ENCODE measurements around the gene GH1.
"Not testable (repeated sequence)": the region's sequence is repeated elsewhere in the genome, so short reads cannot be mapped to it uniquely, and the experiment has no call there.

The GH1 gene

GRCh38 chr17:63903787-63904201, 14.8 kb downstream of the GH1 start:
- H3K36me3 ChIP-seq (ENCODE audit: control insufficient read depth, low read length); H3K9me2 ChIP-seq (replicated peaks; ENCODE audit: control insufficient read depth, low read length); H3K27ac ChIP-seq (ENCODE audit: low read depth, low read length); H3K9me3 ChIP-seq (ENCODE audit: control insufficient read depth, insufficient read depth, low read length); H4K20me1 ChIP-seq (ENCODE audit: control insufficient read depth, insufficient read depth, low read depth, low read length); H3K4me1 ChIP-seq (ENCODE audit: control insufficient read depth, low read length); H3K4me3 ChIP-seq (ENCODE audit: low read length); H3F3A ChIP-seq (ENCODE audit: control insufficient read depth, insufficient read depth); H3K79me2 ChIP-seq (ENCODE audit: control insufficient read depth, low read length); H3K4me2 ChIP-seq (ENCODE audit: low read length): not testable (repeated sequence)
- peaks cover 35% of the 10 kb centered on the region for H3K27me3 ChIP-seq (ENCODE audit: control insufficient read depth, low read length)
- TF ChIP-seq CTCF (IDR thresholded peaks at IDR 0.05; ENCODE audit: low read depth, low read length, poor library complexity, severe bottlenecking): peak; percentile 34

- H3K4me2 ChIP-seq (ENCODE audit: low read length); H4K20me1 ChIP-seq (ENCODE audit: control insufficient read depth, insufficient read depth, low read depth, low read length); H3K36me3 ChIP-seq (ENCODE audit: control insufficient read depth, low read length); H3K9me3 ChIP-seq (ENCODE audit: control insufficient read depth, insufficient read depth, low read length); H3K27ac ChIP-seq (ENCODE audit: low read depth, low read length); H3F3A ChIP-seq (ENCODE audit: control insufficient read depth, insufficient read depth); H3K9me2 ChIP-seq (replicated peaks; ENCODE audit: control insufficient read depth, low read length); H3K4me1 ChIP-seq (ENCODE audit: control insufficient read depth, low read length); H3K4me3 ChIP-seq (ENCODE audit: low read length); H3K79me2 ChIP-seq (ENCODE audit: control insufficient read depth, low read length): not testable (repeated sequence)
- peaks cover 30% of the 10 kb centered on the region for H3K27me3 ChIP-seq (ENCODE audit: control insufficient read depth, low read length)
Observed at GRCh38 chr17:63901971-63902370, 16.7 kb downstream of the GH1 start.

- H3K4me3 ChIP-seq (ENCODE audit: low read length); H3K36me3 ChIP-seq (ENCODE audit: control insufficient read depth, low read length); H3K4me2 ChIP-seq (ENCODE audit: low read length); H3K9me2 ChIP-seq (replicated peaks; ENCODE audit: control insufficient read depth, low read length); H3K27ac ChIP-seq (ENCODE audit: low read depth, low read length); H3K9me3 ChIP-seq (ENCODE audit: control insufficient read depth, insufficient read depth, low read length); H3K79me2 ChIP-seq (ENCODE audit: control insufficient read depth, low read length); H3K4me1 ChIP-seq (ENCODE audit: control insufficient read depth, low read length); H3F3A ChIP-seq (ENCODE audit: control insufficient read depth, insufficient read depth); H4K20me1 ChIP-seq (ENCODE audit: control insufficient read depth, insufficient read depth, low read depth, low read length): not testable (repeated sequence)
- H3K27me3 ChIP-seq (ENCODE audit: control insufficient read depth, low read length): peaks cover 30% of the 10 kb centered on the region
Observed at GRCh38 chr17:63898899-63899798, 19.5 kb downstream of the GH1 start.

- H3F3A ChIP-seq (ENCODE audit: control insufficient read depth, insufficient read depth); H3K4me2 ChIP-seq (ENCODE audit: low read length); H3K9me2 ChIP-seq (replicated peaks; ENCODE audit: control insufficient read depth, low read length); H3K79me2 ChIP-seq (ENCODE audit: control insufficient read depth, low read length); H3K27ac ChIP-seq (ENCODE audit: low read depth, low read length); H3K4me3 ChIP-seq (ENCODE audit: low read length); H4K20me1 ChIP-seq (ENCODE audit: control insufficient read depth, insufficient read depth, low read depth, low read length); H3K9me3 ChIP-seq (ENCODE audit: control insufficient read depth, insufficient read depth, low read length); H3K4me1 ChIP-seq (ENCODE audit: control insufficient read depth, low read length); H3K36me3 ChIP-seq (ENCODE audit: control insufficient read depth, low read length): not testable (repeated sequence)
- H3K27me3 ChIP-seq (ENCODE audit: control insufficient read depth, low read length): peaks cover 16% of the 10 kb centered on the region
Observed at GRCh38 chr17:63896524-63897354, 21.9 kb downstream of the GH1 start, which contains the start of gene CSH1. CSH1 (minus strand) TSS chr17:63896574; CDS start chr17:63896511, 63 bp downstream.

- not testable (repeated sequence) for H4K20me1 ChIP-seq (ENCODE audit: control insufficient read depth, insufficient read depth, low read depth, low read length); H3K4me1 ChIP-seq (ENCODE audit: control insufficient read depth, low read length); H3K4me2 ChIP-seq (ENCODE audit: low read length); H3K36me3 ChIP-seq (ENCODE audit: control insufficient read depth, low read length); H3K79me2 ChIP-seq (ENCODE audit: control insufficient read depth, low read length); H3K9me3 ChIP-seq (ENCODE audit: control insufficient read depth, insufficient read depth, low read length); H3K27me3 ChIP-seq (ENCODE audit: control insufficient read depth, low read length); H3F3A ChIP-seq (ENCODE audit: control insufficient read depth, insufficient read depth); H3K27ac ChIP-seq (ENCODE audit: low read depth, low read length); H3K9me2 ChIP-seq (replicated peaks; ENCODE audit: control insufficient read depth, low read length); H3K4me3 ChIP-seq (ENCODE audit: low read length)
Observed at GRCh38 chr17:63894821-63895220, 23.8 kb downstream of the GH1 start.

GRCh38 chr17:63894021-63894420, 24.6 kb downstream of the GH1 start:
- H3K4me3 ChIP-seq (ENCODE audit: low read length); H3K9me3 ChIP-seq (ENCODE audit: control insufficient read depth, insufficient read depth, low read length); H3K4me1 ChIP-seq (ENCODE audit: control insufficient read depth, low read length); H3K79me2 ChIP-seq (ENCODE audit: control insufficient read depth, low read length); H3K27ac ChIP-seq (ENCODE audit: low read depth, low read length); H3K9me2 ChIP-seq (replicated peaks; ENCODE audit: control insufficient read depth, low read length); H3F3A ChIP-seq (ENCODE audit: control insufficient read depth, insufficient read depth); H3K36me3 ChIP-seq (ENCODE audit: control insufficient read depth, low read length); H4K20me1 ChIP-seq (ENCODE audit: control insufficient read depth, insufficient read depth, low read depth, low read length); H3K4me2 ChIP-seq (ENCODE audit: low read length); H3K27me3 ChIP-seq (ENCODE audit: control insufficient read depth, low read length): not testable (repeated sequence)

- H3K27ac ChIP-seq (ENCODE audit: low read depth, low read length); H3F3A ChIP-seq (ENCODE audit: control insufficient read depth, insufficient read depth); H3K4me2 ChIP-seq (ENCODE audit: low read length); H3K4me1 ChIP-seq (ENCODE audit: control insufficient read depth, low read length); H3K36me3 ChIP-seq (ENCODE audit: control insufficient read depth, low read length); H3K79me2 ChIP-seq (ENCODE audit: control insufficient read depth, low read length); H3K27me3 ChIP-seq (ENCODE audit: control insufficient read depth, low read length); H3K9me2 ChIP-seq (replicated peaks; ENCODE audit: control insufficient read depth, low read length); H4K20me1 ChIP-seq (ENCODE audit: control insufficient read depth, insufficient read depth, low read depth, low read length); H3K9me3 ChIP-seq (ENCODE audit: control insufficient read depth, insufficient read depth, low read length); H3K4me3 ChIP-seq (ENCODE audit: low read length): not testable (repeated sequence)
Observed at GRCh38 chr17:63892316-63893037, 26.2 kb downstream of the GH1 start.
